CD4-positive, CD25-positive, alpha-beta regulatory T cell (primary cell): ENCODE measurements around the gene QRFPR. TPM values are rescaled to one million over a fixed set of nuclear protein-coding genes. Genes with fewer than 3 reads are reported as not detected.
"Not testable (repeated sequence)": the region's sequence is repeated elsewhere in the genome, so short reads cannot be mapped to it uniquely, and the experiment has no call there.

Experiments
- ATAC-seq, 2 donors: fragments of 150-1000 bp; cut with Tn5 transposase; one replicate each; pipeline ENCODE4 v1.10.0; 2021; ENCODE audit warnings: low read depth in 2 of 2, moderate number of reproducible peaks in 2 of 2, moderate library complexity in 1 of 2
- DNase-seq, 3 donors: peaks; one replicate each; pipeline versions ENCODE4 v3.0.0 to v3.0.0-alpha.2; 2012 to 2022; ENCODE audit warnings: mixed read lengths in 1 of 3
- H3K27ac ChIP-seq: one replicate; pipeline ENCODE4 v1.7.0; 2013; ENCODE audit warnings: mild to moderate bottlenecking, low read length; ENCODE audit not compliant: insufficient read depth, poor library complexity, severe bottlenecking
- H3K27me3 ChIP-seq: one replicate; pipeline ENCODE4 v1.7.0; 2013; ENCODE audit warnings: low read length; ENCODE audit not compliant: control insufficient read depth, insufficient read depth
- H3K36me3 ChIP-seq: one replicate; pipeline ENCODE4 v1.7.0; 2013; ENCODE audit warnings: mild to moderate bottlenecking, low read length, moderate library complexity; ENCODE audit not compliant: control insufficient read depth, insufficient read depth
- H3K4me1 ChIP-seq: 2 replicates; pipeline ENCODE4 v1.7.0; 2013; ENCODE audit warnings: mild to moderate bottlenecking, low read length; ENCODE audit not compliant: insufficient read depth, control insufficient read depth, poor library complexity, severe bottlenecking
- H3K4me3 ChIP-seq: one replicate; pipeline ENCODE4 v1.7.0; 2013; ENCODE audit warnings: low read depth, mild to moderate bottlenecking, low read length, moderate library complexity
- H3K9me3 ChIP-seq, 2 experiments: 1 replicate in 1 of 2; 2 replicates in 1 of 2; pipeline ENCODE4 v1.7.0; 2013; ENCODE audit warnings: low read length in 2 of 2, mild to moderate bottlenecking in 1 of 2, moderate library complexity in 1 of 2; ENCODE audit not compliant: control insufficient read depth in 2 of 2
- H3K27ac Mint-ChIP-seq, 3 donors: one replicate each; pipeline ENCODE4 v1.8.0; 2020 to 2022; ENCODE audit warnings: mild to moderate bottlenecking in 3 of 3, mixed read lengths in 3 of 3, moderate library complexity in 2 of 3
- H3K27me3 Mint-ChIP-seq: one replicate; pipeline ENCODE4 v1.8.0; 2022; ENCODE audit warnings: mild to moderate bottlenecking, mixed read lengths
- H3K36me3 Mint-ChIP-seq: one replicate; pipeline ENCODE4 v1.8.0; 2020; ENCODE audit warnings: mixed read lengths
- H3K4me1 Mint-ChIP-seq, 4 donors: one replicate each; pipeline ENCODE4 v1.8.0; 2020 to 2022; ENCODE audit warnings: mixed read lengths in 4 of 4, mild to moderate bottlenecking in 1 of 4
- H3K4me3 Mint-ChIP-seq, 4 donors: one replicate each; pipeline ENCODE4 v1.8.0; 2020 to 2022; ENCODE audit warnings: mild to moderate bottlenecking in 4 of 4, mixed read lengths in 4 of 4, moderate library complexity in 3 of 4
- H3K9me3 Mint-ChIP-seq, 7 donors: one replicate each; pipeline ENCODE4 v1.8.0; 2020 to 2022; ENCODE audit warnings: mixed read lengths in 7 of 7, mild to moderate bottlenecking in 3 of 7, moderate library complexity in 2 of 7
- polyA plus RNA-seq, 4 donors: library from polyadenylated mRNA; unstranded; fragments of 300-500 nt; fragmentation: Illumina TruSeq; gene quantifications; one replicate each; pipeline ENCODE4 v1.2.3, GENCODE V29; 2021
- total RNA-seq: library from RNA; stranded (reverse); gene quantifications from one replicate; pipeline ENCODE4 v1.2.3, GENCODE V29; 2022

Gene QRFPR
- total and polyA plus RNA-seq, 5 donors from 2014 or later: not detected

GRCh38 chr4:121313430-121313829 is 67.4 kb downstream of the QRFPR start:
- not testable (repeated sequence) for H3K36me3 ChIP-seq, H3K27ac ChIP-seq, H3K4me1 Mint-ChIP-seq, H3K36me3 Mint-ChIP-seq, H3K9me3 Mint-ChIP-seq, ATAC-seq, H3K4me3 Mint-ChIP-seq, H3K9me3 ChIP-seq, H3K27ac Mint-ChIP-seq, DNase-seq, H3K4me1 ChIP-seq, H3K4me3 ChIP-seq
- H3K27me3 ChIP-seq: peaks cover 14% of the 10 kb centered on the region
- peaks cover 38% of the 10 kb centered on the region for H3K27me3 Mint-ChIP-seq

GRCh38 chr4:121308828-121309227 is 72.0 kb downstream of the QRFPR start:
- ATAC-seq (no peak), DNase-seq (no peak)
- Histone ChIP-seq H3K4me3 (no peak overlapping the region), H3K4me1 (peaks cover 7% of the 10 kb centered on the region), H3K27ac (no peak overlapping the region), H3K9me3 (no peaks in the 10 kb centered on the region), H3K27me3 (no peaks in the 10 kb centered on the region), H3K36me3 (no peaks in the 10 kb centered on the region)
- peaks cover 9% of the 10 kb centered on the region for H3K27me3 Mint-ChIP-seq
- no peak overlapping the region for H3K27ac Mint-ChIP-seq
- H3K4me1 Mint-ChIP-seq: peaks cover 6 to 27% (median 12%) of the 10 kb centered on the region in 4 donors
- peaks cover 0 to 2% (median 0%) of the 10 kb centered on the region in 7 donors for H3K9me3 Mint-ChIP-seq
- no peak overlapping the region for H3K4me3 Mint-ChIP-seq
- no peaks in the 10 kb centered on the region for H3K36me3 Mint-ChIP-seq

GRCh38 chr4:121308328-121308663 is 72.5 kb downstream of the QRFPR start:
- peak in 2 of 3 donors; percentile 2 to 3 for DNase-seq
- Mint-ChIP-seq H3K36me3 (no peaks in the 10 kb centered on the region), H3K4me3 (no peak overlapping the region), H3K27me3 (peaks cover 5% of the 10 kb centered on the region), H3K4me1 (peaks cover 6 to 27% (median 12%) of the 10 kb centered on the region in 4 donors), H3K9me3 (peaks cover 0 to 2% (median 0%) of the 10 kb centered on the region in 7 donors), H3K27ac (no peak overlapping the region)
- ATAC-seq: no peak
- Histone ChIP-seq H3K36me3 (no peaks in the 10 kb centered on the region), H3K4me1 (peaks cover 7% of the 10 kb centered on the region), H3K9me3 (no peaks in the 10 kb centered on the region), H3K4me3 (no peak overlapping the region), H3K27me3 (no peaks in the 10 kb centered on the region), H3K27ac (no peak overlapping the region)

GRCh38 chr4:121307445-121308327 is 73.1 kb downstream of the QRFPR start:
- H3K27me3 ChIP-seq: no peaks in the 10 kb centered on the region
- H3K9me3 Mint-ChIP-seq: peaks cover 0 to 2% (median 0%) of the 10 kb centered on the region in 7 donors
- peaks cover 7% of the 10 kb centered on the region for H3K4me1 ChIP-seq
- H3K36me3 Mint-ChIP-seq: no peaks in the 10 kb centered on the region
- DNase-seq: peak; percentile 19 to 69 (median 47)
- no peak overlapping the region for H3K27ac ChIP-seq
- H3K4me1 Mint-ChIP-seq: peaks cover 6 to 27% (median 12%) of the 10 kb centered on the region in 4 donors
- no peak overlapping the region for H3K4me3 Mint-ChIP-seq
- no peak overlapping the region for H3K27ac Mint-ChIP-seq
- no peak overlapping the region for H3K4me3 ChIP-seq
- ATAC-seq: peak in 1 of 2 donors; percentile 28
- H3K36me3 ChIP-seq: no peaks in the 10 kb centered on the region
- peaks cover 5% of the 10 kb centered on the region for H3K27me3 Mint-ChIP-seq
- no peaks in the 10 kb centered on the region for H3K9me3 ChIP-seq

GRCh38 chr4:121306931-121307330 is 73.9 kb downstream of the QRFPR start:
- Mint-ChIP-seq H3K9me3 (peaks cover 0 to 2% (median 0%) of the 10 kb centered on the region in 7 donors), H3K4me3 (no peak overlapping the region), H3K4me1 (peaks cover 6 to 27% (median 12%) of the 10 kb centered on the region in 4 donors), H3K36me3 (no peaks in the 10 kb centered on the region), H3K27me3 (peaks cover 4% of the 10 kb centered on the region), H3K27ac (no peak overlapping the region)
- Histone ChIP-seq H3K27ac (no peak overlapping the region), H3K36me3 (no peaks in the 10 kb centered on the region), H3K9me3 (no peaks in the 10 kb centered on the region), H3K27me3 (no peaks in the 10 kb centered on the region), H3K4me1 (peaks cover 7% of the 10 kb centered on the region), H3K4me3 (no peak overlapping the region)
- ATAC-seq (no peak), DNase-seq (no peak)

- ATAC-seq: no peak
- Mint-ChIP-seq H3K4me1 (peaks cover 6 to 27% (median 12%) of the 10 kb centered on the region in 4 donors), H3K4me3 (no peak overlapping the region), H3K36me3 (no peaks in the 10 kb centered on the region), H3K9me3 (peaks cover 0 to 2% (median 0%) of the 10 kb centered on the region in 7 donors), H3K27me3 (no peaks in the 10 kb centered on the region), H3K27ac (no peak overlapping the region)
- no peak for DNase-seq
- H3K4me1 ChIP-seq: peaks cover 7% of the 10 kb centered on the region
- no peaks in the 10 kb centered on the region for H3K36me3 ChIP-seq
- H3K27ac ChIP-seq: no peak overlapping the region
- no peaks in the 10 kb centered on the region for H3K9me3 ChIP-seq
- H3K27me3 ChIP-seq: no peaks in the 10 kb centered on the region
- H3K4me3 ChIP-seq: no peak overlapping the region
Observed at GRCh38 chr4:121304893-121305292, 75.9 kb downstream of the QRFPR start.

- Mint-ChIP-seq H3K27ac (no peak overlapping the region), H3K4me3 (no peak overlapping the region)
Observed at GRCh38 chr4:121299367-121299766, 81.5 kb downstream of the QRFPR start.

GRCh38 chr4:121283319-121283718 is 97.5 kb downstream of the QRFPR start:
- Mint-ChIP-seq H3K4me3 (no peak overlapping the region), H3K27ac (no peak overlapping the region), H3K36me3 (no peaks in the 10 kb centered on the region), H3K9me3 (peaks cover 0 to 12% (median 5%) of the 10 kb centered on the region in 7 donors), H3K27me3 (peaks cover 5% of the 10 kb centered on the region), H3K4me1 (peaks cover 0 to 4% (median 1%) of the 10 kb centered on the region in 4 donors)
- Histone ChIP-seq H3K36me3 (no peaks in the 10 kb centered on the region), H3K9me3 (no peaks in the 10 kb centered on the region), H3K27ac (no peak overlapping the region), H3K4me3 (no peak overlapping the region), H3K4me1 (no peaks in the 10 kb centered on the region), H3K27me3 (no peaks in the 10 kb centered on the region)
- DNase-seq (no peak), ATAC-seq (no peak)

More at GRCh38 chr4:121299367-121299766, 81.5 kb downstream of the QRFPR start:
- no peaks in the 10 kb centered on the region for H3K9me3 Mint-ChIP-seq
- H3K27me3 Mint-ChIP-seq: peaks cover 5% of the 10 kb centered on the region
- Histone ChIP-seq H3K27me3 (no peaks in the 10 kb centered on the region), H3K9me3 (no peaks in the 10 kb centered on the region), H3K27ac (no peak overlapping the region), H3K4me1 (no peaks in the 10 kb centered on the region), H3K36me3 (no peaks in the 10 kb centered on the region), H3K4me3 (no peak overlapping the region)
- H3K4me1 Mint-ChIP-seq: no peaks in the 10 kb centered on the region
- no peaks in the 10 kb centered on the region for H3K36me3 Mint-ChIP-seq
- ATAC-seq (no peak), DNase-seq (no peak)
